Measurements from ENCODE around the gene GIMAP6.
"Not testable (repeated sequence)": the region's sequence is repeated elsewhere in the genome, so short reads cannot be mapped to it uniquely, and the experiment has no call there.

Gene GIMAP6

DNA sequence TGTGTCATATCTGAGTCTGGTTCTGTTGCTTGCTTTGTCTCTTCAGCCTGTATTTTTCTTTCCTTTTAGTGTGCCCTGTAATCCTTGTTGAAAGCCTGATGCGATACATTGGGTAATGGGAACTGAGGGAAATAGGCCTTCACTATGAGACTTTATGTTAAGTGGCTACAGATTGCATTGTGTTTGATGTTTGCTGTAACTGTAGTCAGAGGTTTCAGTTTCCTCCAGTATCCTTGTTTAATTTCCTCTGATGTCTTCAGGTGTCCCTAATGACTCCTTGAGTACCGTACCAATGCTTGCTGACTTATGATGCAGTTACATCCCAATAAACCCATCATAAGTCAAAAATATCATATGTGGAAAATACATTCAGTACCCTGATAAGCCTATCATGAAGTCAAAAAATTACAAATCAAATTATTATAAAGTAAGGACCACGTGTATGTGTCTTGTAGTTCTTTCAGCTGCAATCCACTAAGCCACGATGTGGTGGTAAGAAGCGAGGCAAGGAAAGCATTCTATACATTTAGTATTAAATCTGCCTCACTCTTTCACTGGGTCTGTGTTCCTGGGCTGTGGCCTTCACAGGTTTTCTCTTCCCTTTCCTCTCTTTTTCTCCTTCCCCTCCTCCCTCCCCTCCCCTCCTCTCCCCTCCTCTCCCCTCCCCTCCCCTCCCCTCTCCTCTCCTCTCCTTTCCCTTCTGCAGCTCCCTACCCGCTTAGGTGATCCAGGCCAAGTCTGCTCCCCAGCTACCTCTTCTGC, 13.3 kb upstream of the GIMAP6 start:
- DNase-seq (ENCODE audit: low spot score): no peak

DNA sequence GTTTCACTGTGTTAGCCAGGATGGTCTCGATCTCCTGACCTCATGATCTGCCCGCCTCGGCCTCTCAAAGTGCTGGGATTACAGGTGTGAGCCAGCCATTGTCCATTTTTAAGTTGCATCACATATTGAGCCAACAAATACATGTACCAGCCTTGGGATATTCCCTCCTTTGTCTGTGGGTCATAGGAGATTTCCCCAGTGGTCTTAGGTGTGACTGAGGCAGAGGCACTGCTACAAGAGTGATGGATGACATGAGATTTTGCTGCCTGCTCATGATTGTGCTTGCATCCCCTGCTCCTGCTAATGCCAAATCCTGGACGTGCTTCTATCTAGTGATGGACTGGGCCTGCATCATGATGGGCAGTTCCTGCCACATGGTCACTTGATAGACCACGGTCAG, 10.7 kb upstream of the GIMAP6 start:
- no peak for DNase-seq (ENCODE audit: low spot score)

DNA sequence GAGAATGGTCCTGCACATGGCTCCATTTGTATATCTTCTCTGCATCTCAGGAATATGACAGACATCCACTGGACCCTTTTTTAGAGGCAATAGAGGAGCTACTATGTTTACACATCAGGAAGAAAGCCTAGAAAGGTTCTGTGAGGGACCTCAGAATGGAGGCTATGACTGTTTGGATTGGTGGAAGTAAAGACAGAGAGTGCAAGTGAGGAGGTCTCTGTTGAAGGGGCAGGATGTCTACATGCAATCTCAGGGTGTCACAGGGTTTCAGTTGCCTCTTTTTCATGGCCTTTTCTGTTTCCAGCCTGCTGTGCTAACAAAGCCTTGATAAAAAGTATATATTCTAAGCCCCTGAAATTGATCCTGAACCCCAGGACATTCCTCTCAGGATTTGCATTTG, 9.7 kb upstream of the GIMAP6 start:
- no peak for DNase-seq (ENCODE audit: low spot score)

DNA sequence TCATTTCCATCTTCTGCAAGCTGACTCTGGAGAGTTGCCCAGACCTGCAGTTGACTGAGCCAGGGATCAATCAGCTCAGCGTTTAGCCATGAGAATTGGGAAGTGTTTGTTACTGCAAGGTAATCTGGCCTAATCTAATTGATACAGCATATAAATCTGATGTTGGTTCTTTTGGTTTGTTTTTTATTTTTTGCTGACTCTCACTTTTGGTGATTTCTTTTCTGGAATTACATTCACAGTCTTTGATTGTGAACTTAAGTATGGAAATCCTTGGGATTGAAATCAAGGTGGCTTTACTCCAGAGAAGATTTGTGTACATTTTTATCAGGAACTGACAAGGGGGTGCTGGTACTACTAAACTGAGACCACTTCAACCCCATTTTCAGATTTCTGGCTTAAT, 1.7 kb upstream of the GIMAP6 start:
- DNase-seq (ENCODE audit: low spot score): no peak

DNA sequence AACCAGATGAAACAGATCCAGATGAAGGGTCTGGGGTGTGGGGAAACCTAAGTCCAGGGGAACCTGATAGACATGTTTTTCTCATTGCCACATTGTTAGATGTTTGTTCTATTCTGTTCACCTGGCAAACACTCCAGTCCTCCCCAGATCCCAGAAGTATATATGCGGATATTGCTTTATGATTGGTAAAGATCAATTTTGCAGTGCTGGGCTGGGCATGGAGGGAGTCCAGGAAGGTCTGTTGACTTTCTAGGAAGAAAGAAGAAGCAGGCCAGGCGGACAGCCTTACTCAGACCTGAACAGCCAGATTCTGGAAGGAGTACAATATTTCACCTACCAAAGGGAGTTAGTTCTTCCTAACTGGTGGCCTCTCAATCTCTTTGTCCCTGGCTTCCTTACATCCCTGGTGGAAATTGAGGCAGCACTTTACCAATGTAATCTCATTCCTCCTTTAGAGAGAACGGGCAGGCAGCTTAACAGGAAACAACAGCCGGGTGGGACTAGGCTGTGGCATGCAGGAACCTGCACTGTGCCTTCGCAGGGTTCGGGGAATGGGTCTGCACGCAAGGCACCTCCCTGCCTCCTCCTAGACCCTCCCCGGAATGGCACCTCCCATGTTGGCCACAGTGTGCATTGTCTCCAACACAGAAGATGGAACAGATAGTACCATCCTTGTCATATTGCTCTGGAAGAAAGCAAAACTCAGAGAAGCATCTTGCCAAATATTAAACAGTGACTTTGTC, 930 bp downstream of the GIMAP6 start:
- DNase-seq (ENCODE audit: low spot score): no peak

DNA sequence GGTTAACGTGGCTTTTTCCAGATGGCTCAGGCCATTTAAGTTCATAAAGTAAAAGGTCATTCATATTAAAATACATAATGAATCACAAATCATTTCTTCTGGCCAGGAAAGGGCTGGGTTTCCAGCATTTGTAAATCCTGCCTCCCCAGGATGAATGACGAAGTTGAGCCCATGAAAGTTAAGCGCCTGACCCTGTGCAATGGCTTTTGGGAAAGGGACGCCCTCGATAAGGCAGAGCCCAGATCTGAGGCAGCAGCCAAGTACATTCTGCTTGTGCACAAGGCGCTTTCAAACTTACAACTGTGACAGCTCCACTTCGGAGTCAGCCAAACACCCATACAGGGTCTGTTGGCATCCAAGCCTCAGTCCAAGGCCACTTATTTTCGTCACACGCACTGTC, 2.8 kb downstream of the GIMAP6 start:
- DNase-seq (ENCODE audit: low spot score): no peak

DNA sequence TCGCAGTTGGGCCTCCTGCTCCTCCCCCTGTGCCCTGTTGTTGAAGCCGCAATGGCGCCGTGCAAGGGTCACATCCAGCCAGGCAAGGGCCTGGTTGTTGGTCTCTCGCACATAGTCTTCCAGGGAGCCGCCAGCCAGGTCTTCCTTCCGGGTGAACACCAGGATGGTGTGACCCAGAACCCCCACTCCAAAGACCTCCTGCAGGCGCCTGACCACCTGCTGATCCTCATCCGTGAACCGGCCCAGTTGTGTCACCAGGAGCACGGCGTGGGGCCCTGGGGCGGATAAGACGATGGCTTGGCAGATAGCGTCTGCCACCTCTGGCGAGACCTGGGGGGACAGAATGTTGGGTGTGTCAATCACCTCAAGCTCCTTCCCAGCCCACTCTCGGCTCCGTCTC, 4.2 kb downstream of the GIMAP6 start:
- no peak for DNase-seq (ENCODE audit: low spot score)

DNA sequence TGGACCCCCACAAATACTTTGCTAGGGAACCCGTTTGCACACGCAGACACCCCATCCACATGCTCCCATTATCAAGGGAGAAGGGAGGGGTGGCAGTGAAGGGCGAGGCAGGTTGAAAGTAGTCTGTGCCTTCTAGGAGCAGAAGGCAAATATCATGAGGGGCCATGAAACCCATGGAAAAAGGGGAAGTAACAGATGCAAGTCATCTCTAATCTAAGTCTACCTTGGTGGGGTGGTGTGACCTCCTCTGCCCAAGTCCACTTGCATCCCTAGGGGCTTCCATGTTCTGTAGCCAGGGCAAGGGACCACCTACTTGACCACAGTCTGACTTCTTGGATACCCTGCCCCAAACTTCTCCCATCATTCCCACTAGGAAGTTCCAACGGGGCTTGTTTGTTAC, 5.5 kb downstream of the GIMAP6 start:
- DNase-seq (ENCODE audit: low spot score): no peak

DNA sequence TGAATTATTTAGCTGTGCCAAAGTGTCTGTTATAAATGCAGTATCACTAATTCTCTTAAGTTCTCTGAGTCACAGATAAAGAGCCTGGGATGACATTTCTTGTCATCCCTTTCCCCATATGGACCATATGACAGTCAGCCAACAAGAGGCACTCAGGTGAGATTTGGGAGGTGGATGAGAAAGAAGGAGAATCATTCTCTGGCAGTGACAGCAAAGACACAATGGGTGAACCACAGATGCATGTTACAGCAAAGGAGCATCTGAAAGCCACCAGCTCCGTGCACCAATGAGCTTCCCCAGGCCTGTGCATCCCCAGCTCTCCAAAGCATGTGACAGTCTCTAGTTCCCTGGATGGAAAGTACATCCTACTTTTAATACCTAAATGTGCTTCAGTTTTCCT, 10.8 kb downstream of the GIMAP6 start:
- no peak for DNase-seq (ENCODE audit: low spot score)

DNA sequence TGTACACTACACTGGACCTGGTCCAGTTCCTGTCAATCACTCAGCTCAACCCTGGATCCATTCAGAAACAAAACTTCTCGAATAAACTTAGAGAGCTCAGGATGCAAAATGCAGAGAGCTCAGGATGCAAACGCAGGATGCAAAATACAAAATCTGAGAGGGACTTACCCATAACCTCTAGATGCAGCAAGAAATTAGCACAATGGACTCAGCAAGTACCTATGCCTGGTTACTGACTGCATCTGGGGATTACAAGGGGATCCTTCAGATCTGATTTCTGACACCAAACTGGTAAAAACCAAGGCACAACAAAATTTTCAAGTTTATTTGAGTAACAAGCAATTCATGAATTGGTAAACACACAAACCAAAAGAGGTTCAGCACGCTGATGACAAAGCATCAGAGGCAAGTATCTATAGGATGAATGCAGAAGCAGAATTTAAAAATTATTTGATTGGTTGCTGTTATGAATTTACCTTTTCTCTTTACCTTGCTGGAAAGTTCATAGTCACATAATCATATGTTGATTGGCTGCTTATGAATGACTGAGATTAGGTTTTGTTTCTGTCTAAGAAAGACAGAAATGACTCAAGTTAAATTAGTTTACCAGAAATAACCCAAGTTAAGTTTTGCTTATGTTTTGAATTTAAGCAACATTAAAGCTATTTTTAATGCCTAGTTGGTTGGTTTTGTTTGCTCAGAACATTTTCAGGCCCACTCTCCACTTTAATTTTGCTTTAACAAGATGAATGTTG, 11.4 kb downstream of the GIMAP6 start:
- DNase-seq (ENCODE audit: low spot score): no peak

DNA sequence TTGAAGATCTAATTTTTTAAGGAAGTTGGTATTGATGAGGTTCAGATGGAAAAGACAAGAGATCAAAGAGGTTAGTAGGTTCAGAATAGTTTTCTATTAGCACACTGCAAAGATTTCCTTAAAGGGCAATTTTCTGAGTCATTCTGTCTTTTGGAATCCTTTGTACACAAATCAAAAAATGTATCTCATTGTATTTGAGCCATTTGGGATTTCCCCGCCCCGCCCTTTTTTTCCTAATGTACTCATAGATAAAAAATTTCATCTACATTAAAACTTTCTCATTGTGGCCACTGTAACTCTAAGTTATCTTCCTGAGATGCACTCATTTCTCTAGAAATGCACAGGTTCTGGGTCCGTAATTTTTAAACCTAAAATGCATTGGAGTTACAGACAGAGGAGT, 12.1 kb downstream of the GIMAP6 start:
- DNase-seq (ENCODE audit: low spot score): no peak

DNA sequence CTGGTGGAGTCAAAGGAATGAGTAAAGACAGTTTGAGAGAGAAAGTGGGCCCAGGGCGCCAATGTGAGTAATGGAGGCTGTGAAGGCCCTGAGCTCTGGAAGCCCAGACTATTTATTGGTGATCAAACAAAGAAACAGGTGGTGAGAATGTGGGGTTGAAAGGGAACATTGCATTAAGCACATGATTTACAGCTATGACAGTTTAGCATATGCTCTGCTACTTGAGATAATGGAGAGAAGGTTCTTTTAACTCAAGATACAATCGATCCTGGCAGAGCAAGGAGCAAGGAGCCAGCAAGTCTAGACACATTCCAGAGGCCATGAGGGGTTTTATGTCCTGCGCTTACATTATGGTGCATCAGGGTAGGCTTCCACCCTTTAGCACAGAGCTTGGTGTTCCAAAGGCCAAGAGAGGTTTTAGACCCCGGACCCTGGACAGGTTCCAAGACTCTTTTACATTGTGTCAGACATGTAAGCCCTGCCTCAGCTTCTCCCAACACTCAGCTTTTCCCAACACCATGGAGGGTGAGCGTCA, 16.9 kb downstream of the GIMAP6 start:
- DNase-seq (ENCODE audit: low spot score): not testable (repeated sequence)

DNA sequence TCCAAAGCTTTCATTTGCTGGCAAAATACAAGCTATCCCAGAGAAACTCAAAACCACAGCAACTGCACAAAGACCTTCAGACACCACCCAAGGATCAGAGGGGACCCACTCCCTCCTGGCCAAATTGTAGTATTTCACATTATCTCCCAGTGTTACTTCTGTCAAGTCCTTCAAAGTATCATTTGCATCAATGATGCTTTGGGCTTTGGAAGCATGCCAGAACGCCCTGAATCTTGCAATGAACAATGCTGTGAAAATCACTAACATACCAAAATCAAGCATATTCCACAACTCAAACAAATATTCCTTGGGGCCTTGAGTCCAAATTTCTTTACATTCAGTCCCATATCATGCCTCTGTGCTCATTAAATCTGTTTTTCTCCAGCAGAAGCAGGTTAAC, 17.8 kb downstream of the GIMAP6 start:
- DNase-seq (ENCODE audit: low spot score): not testable (repeated sequence)

DNA sequence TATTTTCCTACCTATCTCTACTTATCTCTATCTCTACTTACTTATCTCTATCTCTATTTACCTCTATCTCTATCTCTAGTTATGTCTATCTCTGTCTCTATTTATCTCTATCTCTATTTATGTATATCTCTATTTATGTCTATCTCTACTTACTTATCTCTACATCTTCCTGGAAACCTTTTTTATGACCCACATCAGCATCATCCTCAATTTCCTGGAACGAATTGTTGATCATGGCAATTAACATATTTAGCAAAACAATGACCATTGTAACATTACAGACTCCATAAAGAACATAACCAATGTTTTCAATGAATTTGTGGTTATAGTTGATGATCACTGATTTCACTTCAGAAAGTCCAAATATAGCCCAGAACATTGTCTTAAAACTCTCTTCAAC, 18.3 kb downstream of the GIMAP6 start:
- no peak for DNase-seq (ENCODE audit: low spot score)

DNA sequence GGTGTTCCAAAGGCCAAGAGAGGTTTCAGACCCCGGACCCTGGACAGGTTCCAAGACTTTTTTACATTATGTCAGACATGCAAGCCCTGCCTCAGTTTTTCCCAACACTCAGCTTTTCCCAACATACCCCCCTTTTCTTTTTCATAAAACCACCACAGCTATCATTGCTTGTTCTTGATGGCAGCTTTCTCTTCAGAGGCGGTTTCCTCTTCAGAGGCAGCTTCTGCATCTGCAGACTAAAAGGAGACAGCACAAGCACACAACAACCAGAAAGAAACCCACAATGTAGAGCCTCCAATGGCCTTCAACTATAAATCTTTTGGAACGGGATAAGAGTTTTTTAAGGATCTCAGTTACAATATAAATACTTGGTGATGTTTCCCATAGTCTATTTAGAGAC, 19.3 kb downstream of the GIMAP6 start:
- DNase-seq (ENCODE audit: low spot score): no peak

DNA sequence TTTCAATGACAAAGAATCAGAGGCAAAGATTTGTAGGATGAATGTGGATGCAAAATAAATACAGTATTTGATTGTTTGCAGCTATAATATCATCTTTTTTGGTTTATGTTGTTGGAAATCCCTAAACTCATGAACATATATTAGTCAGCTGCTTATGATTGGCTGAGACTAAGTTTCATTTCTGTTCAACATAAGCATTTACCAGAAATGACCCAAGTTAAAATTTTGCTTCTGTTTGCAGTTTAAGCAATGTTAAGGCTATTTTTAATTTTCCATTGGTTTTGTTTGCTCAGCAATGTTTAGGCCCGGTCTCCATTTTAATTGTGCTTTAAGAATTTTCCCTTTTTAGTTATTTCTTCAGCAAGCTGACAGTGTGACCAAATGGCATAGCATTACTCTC, 22.0 kb downstream of the GIMAP6 start:
- no peak for DNase-seq (ENCODE audit: low spot score)

DNA sequence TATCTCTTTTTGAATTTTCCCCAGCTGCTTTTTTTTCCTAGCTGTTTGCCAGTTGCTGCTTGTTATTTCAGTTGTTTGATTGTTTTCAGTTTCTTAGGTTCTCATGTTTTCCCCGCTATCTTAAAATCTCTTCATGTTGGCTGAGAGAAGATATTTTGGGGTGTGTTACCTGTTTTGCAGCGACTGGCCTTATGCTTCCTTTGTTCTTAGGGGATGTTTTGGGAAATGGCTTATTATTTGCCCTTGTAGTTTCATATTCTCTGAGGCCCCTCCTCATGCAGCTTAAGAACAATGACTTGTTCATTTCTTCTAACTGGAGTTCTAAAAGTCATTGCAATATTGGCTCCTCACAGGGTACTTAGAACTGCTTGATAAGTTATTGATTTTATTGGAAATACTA, 28.6 kb downstream of the GIMAP6 start:
- DNase-seq (ENCODE audit: low spot score): not testable (repeated sequence)

DNA sequence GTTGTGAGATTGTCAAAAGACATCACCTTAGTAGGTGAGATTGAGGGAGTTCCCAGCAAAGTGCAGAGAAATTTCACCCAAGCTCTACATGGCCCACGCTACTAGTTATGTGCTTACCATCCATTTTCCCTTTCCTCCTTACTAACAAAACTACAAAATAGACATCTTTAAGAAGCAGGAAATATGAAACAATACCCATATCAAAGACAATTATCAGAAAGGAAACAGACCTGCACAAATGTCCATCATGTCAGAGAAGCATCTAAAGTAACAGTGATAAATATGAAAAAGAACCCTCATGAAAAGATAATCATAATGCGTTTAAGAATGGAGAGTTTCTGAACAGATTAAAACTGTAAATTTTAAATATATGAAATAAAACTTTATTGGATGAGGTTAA, 36.8 kb downstream of the GIMAP6 start:
- no peak for DNase-seq (ENCODE audit: low spot score)

DNA sequence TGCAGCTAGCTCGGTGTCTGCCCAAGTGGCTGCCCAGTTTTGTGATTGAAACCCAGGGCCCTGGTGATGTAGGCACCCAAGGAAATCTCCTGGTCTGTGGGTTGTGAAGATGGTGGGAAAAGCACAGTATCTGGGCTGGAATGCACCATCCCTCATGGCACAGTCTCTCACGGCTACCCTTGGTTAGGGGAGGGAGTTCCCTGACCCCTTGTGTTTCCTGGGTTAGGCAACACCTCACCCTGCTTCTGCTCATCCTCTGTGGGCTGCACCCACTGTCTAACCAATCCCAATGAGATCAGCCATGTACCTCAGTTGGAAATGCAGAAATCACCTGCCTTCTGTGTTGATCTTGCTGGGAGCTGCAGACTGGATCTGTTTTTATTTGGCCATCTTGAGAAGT, 37.4 kb downstream of the GIMAP6 start:
- no peak for DNase-seq (ENCODE audit: low spot score)

DNA sequence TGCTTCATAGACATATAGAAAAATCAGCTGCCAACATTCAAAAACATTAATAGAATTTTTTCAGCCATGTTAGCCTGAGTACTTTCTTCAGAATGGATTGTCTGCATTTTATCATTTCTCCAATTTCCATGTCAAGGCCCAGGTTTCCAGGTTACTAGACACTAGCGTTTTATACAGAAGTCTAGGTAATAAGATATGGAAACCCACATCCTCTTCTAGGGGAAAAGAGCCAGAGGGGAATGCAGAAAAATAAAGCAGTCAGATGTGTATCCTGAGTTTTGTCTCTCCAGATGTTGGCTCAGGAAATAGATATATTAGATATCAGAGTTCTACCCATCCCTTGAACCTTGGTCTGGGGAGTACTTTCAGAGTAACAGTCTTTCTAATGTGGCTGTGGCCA, 44.6 kb downstream of the GIMAP6 start:
- no peak for DNase-seq (ENCODE audit: low spot score)

DNA sequence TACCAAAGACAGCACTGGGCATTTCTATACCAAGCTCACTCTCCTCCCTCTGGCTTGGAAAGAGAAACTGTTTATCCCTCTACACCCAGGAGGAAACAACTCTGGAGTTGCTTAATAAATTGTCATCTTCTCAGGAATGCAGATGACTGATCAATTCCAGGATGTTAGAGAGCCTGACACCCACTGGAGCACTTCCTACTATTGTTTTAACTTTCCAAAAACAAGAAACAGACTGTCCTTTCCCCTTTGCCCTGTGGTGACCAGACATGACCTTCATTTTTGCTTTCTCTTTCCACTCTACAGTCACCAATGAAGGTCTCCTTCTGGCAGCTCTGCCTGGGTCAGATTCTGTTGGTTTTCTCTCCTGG, 45.4 kb downstream of the GIMAP6 start:
- no peak for DNase-seq (ENCODE audit: low spot score)

DNA sequence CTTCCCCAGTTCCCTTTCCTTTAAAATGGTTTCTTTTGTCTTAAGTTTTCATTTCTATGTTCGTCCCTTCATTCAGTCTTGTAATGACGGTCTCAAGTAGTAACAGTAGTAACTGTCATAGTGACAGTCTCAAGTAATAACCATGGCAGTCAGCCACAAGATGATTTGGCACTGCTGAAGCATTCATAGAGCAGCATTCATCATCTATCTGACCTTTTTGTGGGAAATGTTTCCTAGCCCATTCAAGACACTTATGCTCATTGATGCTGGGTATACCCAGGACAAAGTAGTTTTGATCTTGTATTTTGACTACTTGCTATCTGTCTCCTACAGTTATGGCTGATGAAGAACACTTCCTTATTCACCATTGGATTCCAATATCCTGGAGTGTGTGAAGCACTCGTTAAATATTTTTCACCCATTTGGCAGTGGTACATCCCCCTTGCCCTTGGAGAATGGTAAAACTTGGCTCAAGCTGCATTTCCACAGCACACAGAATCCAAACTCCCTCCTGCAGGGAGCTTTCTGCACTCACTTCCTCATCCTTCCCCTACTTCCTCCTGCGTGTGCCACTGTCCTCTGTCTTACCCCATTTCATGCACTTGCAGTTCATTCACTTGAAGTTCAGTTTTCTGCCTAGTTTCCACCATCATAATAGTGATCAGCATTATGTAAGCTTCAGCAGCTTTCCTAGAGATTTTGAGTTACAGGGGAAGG, 46.0 kb downstream of the GIMAP6 start:
- DNase-seq (ENCODE audit: low spot score): no peak

Data from hepatic stellate cell (primary cell).